KOPT-K1 (cell line): ENCODE data around the gene UBE2Z.

ENCODE experiments used
- H3K27ac ChIP-seq: fragments of 200-600 bp; sonication (generic); 2 replicates; pipeline ENCODE4 v1.5.1; 2016; ENCODE audit warnings: antibody characterized with exemption, mild to moderate bottlenecking, low read depth, low read length; ENCODE audit not compliant: poor library complexity, severe bottlenecking
- H3K36me3 ChIP-seq: fragments of 200-600 bp; sonication (generic); 2 replicates; pipeline ENCODE4 v1.5.1; 2017; ENCODE audit warnings: antibody characterized with exemption, mild to moderate bottlenecking, low read length, moderate library complexity; ENCODE audit not compliant: insufficient read depth
- H3K9me3 ChIP-seq: fragments of 200-600 bp; sonication (generic); 2 replicates; pipeline ENCODE4 v1.5.1; 2017; ENCODE audit warnings: antibody characterized with exemption, low read length, mild to moderate bottlenecking; ENCODE audit not compliant: insufficient read depth, poor library complexity, severe bottlenecking

Gene UBE2Z

GRCh38 chr17:48892940-48893645 is 15.1 kb upstream of the UBE2Z start:
- no peaks in the 10 kb centered on the region for H3K9me3 ChIP-seq
- peaks cover 40% of the 10 kb centered on the region for H3K36me3 ChIP-seq
- H3K27ac ChIP-seq: peak overlapping the region; percentile 62

GRCh38 chr17:48893646-48894508 is 14.3 kb upstream of the UBE2Z start:
- H3K36me3 ChIP-seq: peaks cover 45% of the 10 kb centered on the region
- H3K9me3 ChIP-seq: no peaks in the 10 kb centered on the region
- peak overlapping the region; percentile 62 for H3K27ac ChIP-seq

GRCh38 chr17:48894886-48895285 is 13.3 kb upstream of the UBE2Z start:
- Histone ChIP-seq H3K36me3 (peaks cover 45% of the 10 kb centered on the region), H3K9me3 (no peaks in the 10 kb centered on the region), H3K27ac (no peak overlapping the region)

- Histone ChIP-seq H3K27ac (no peak overlapping the region), H3K36me3 (peaks cover 24% of the 10 kb centered on the region), H3K9me3 (no peaks in the 10 kb centered on the region)
These were observed 7.0 kb upstream of the UBE2Z start for GRCh38 chr17:48901241-48901640.

- Histone ChIP-seq H3K27ac (no peak overlapping the region), H3K9me3 (no peaks in the 10 kb centered on the region), H3K36me3 (peaks cover 2% of the 10 kb centered on the region)
These were observed 4.8 kb upstream of the UBE2Z start for GRCh38 chr17:48903401-48903800.

- H3K36me3 ChIP-seq: no peaks in the 10 kb centered on the region; the same call in 1 of the 2 replicates
- no peak overlapping the region for H3K27ac ChIP-seq
- H3K9me3 ChIP-seq: no peaks in the 10 kb centered on the region
These were observed 3.8 kb upstream of the UBE2Z start for GRCh38 chr17:48904428-48904827.

- no peak overlapping the region for H3K27ac ChIP-seq
- peaks cover 16% of the 10 kb centered on the region for H3K36me3 ChIP-seq
- H3K9me3 ChIP-seq: no peaks in the 10 kb centered on the region
These were observed 2.2 kb upstream of the UBE2Z start for GRCh38 chr17:48905987-48906515.

- Histone ChIP-seq H3K36me3 (peaks cover 32% of the 10 kb centered on the region), H3K27ac (peak overlapping the region; percentile 89), H3K9me3 (no peaks in the 10 kb centered on the region)
These were observed 527 bp upstream of the UBE2Z start for GRCh38 chr17:48907713-48908046.

- H3K9me3 ChIP-seq: no peaks in the 10 kb centered on the region
- H3K27ac ChIP-seq: peak overlapping the region; percentile 89
- peaks cover 44% of the 10 kb centered on the region for H3K36me3 ChIP-seq
These were observed 717 bp downstream of the UBE2Z start for GRCh38 chr17:48908853-48909394.

- H3K9me3 ChIP-seq: no peaks in the 10 kb centered on the region
- H3K27ac ChIP-seq: peak overlapping the region; percentile 89
- peaks cover 53% of the 10 kb centered on the region for H3K36me3 ChIP-seq
These were observed 1.6 kb downstream of the UBE2Z start for GRCh38 chr17:48909783-48910182.

GRCh38 chr17:48910370-48910769 is 2.2 kb downstream of the UBE2Z start:
- peaks cover 59% of the 10 kb centered on the region for H3K36me3 ChIP-seq
- H3K27ac ChIP-seq: no peak overlapping the region
- H3K9me3 ChIP-seq: no peaks in the 10 kb centered on the region

GRCh38 chr17:48912476-48912875 is 4.3 kb downstream of the UBE2Z start:
- no peak overlapping the region for H3K27ac ChIP-seq
- peaks cover 80% of the 10 kb centered on the region for H3K36me3 ChIP-seq
- H3K9me3 ChIP-seq: no peaks in the 10 kb centered on the region

GRCh38 chr17:48915459-48916282 is 7.5 kb downstream of the UBE2Z start:
- H3K27ac ChIP-seq: no peak overlapping the region
- H3K9me3 ChIP-seq: no peaks in the 10 kb centered on the region
- peaks cover 100% of the 10 kb centered on the region for H3K36me3 ChIP-seq

- Histone ChIP-seq H3K36me3 (peaks cover 99% of the 10 kb centered on the region), H3K27ac (no peak overlapping the region), H3K9me3 (no peaks in the 10 kb centered on the region)
These were observed 17.2 kb downstream of the UBE2Z start for GRCh38 chr17:48925251-48925990.
